Loucy (cell line): ENCODE results near the gene USP43.

Experiments
- H2AFZ ChIP-seq: fragments of 200-600 bp; sonication (generic); 2 replicates; pipeline ENCODE4 v1.6.0; 2016; ENCODE audit warnings: antibody characterized with exemption, mild to moderate bottlenecking, low read length, moderate library complexity
- H3F3A ChIP-seq: fragments of 200-600 bp; 2 replicates; pipeline ENCODE4 v1.6.0; 2016; ENCODE audit warnings: antibody characterized with exemption, low read depth, mild to moderate bottlenecking
- H3K27me3 ChIP-seq: fragments of 200-600 bp; sonication (generic); 2 replicates; pipeline ENCODE4 v1.6.1; 2014; ENCODE audit warnings: low read length, mild to moderate bottlenecking; ENCODE audit not compliant: insufficient read depth, poor library complexity, severe bottlenecking
- H3K36me3 ChIP-seq: fragments of 200-600 bp; sonication (generic); 2 replicates; pipeline ENCODE4 v1.6.1; 2016; ENCODE audit warnings: low read length; ENCODE audit not compliant: insufficient read depth
- H3K4me1 ChIP-seq: fragments of 200-600 bp; sonication (generic); 2 replicates; pipeline ENCODE4 v1.5.1; 2014; ENCODE audit warnings: low read length, mild to moderate bottlenecking; ENCODE audit not compliant: insufficient read depth, poor library complexity, severe bottlenecking
- H3K4me2 ChIP-seq: fragments of 200-600 bp; sonication (generic); 2 replicates; pipeline ENCODE4 v1.6.0; 2014; ENCODE audit warnings: antibody characterized with exemption, low read length, low read depth, mild to moderate bottlenecking; ENCODE audit not compliant: poor library complexity, severe bottlenecking
- H3K4me3 ChIP-seq: fragments of 200-600 bp; sonication (generic); 2 replicates; pipeline ENCODE4 v1.5.1; 2014; ENCODE audit warnings: low read length, mild to moderate bottlenecking, mixed read lengths; ENCODE audit not compliant: poor library complexity, severe bottlenecking
- H3K79me2 ChIP-seq: fragments of 200-600 bp; sonication (generic); 2 replicates; pipeline ENCODE4 v1.6.1; 2014; ENCODE audit warnings: low read length; ENCODE audit not compliant: insufficient read depth
- H3K9ac ChIP-seq: fragments of 200-600 bp; sonication (generic); 2 replicates; pipeline ENCODE4 v1.6.0; 2014; ENCODE audit warnings: mild to moderate bottlenecking, low read depth, low read length, moderate library complexity; ENCODE audit not compliant: poor library complexity, severe bottlenecking
- H3K9me2 ChIP-seq: fragments of 200-600 bp; sonication (generic); replicated peaks from 2 replicates; pipeline ENCODE4 v1.6.1; 2016; ENCODE audit warnings: low read depth, low read length, mixed read lengths
- H3K9me3 ChIP-seq: fragments of 200-600 bp; sonication (generic); 2 replicates; pipeline ENCODE4 v1.6.1; 2014; ENCODE audit warnings: mild to moderate bottlenecking, antibody characterized with exemption, low read length, low read depth; ENCODE audit not compliant: insufficient read depth
- H4K20me1 ChIP-seq: fragments of 200-600 bp; sonication (generic); 2 replicates; pipeline ENCODE4 v1.6.0; 2014; ENCODE audit warnings: antibody characterized with exemption, low read length, mild to moderate bottlenecking; ENCODE audit not compliant: insufficient read depth, poor library complexity, severe bottlenecking
- EZH2phosphoT487 ChIP-seq: fragments of 200-600 bp; IDR thresholded peaks from 2 replicates; pipeline ENCODE4 v1.6.1; 2018; ENCODE audit warnings: antibody characterized with exemption, mild to moderate bottlenecking, moderate library complexity, borderline replicate concordance
- TF ChIP-seq, protein P1 (sequence below): fragments of 200-600 bp; sonication (generic); conservative IDR thresholded peaks from 2 replicates; pipeline ENCODE4 v1.5.1; 2014; ENCODE audit warnings: mild to moderate bottlenecking, antibody characterized with exemption, low read length

USP43 gene

DNA sequence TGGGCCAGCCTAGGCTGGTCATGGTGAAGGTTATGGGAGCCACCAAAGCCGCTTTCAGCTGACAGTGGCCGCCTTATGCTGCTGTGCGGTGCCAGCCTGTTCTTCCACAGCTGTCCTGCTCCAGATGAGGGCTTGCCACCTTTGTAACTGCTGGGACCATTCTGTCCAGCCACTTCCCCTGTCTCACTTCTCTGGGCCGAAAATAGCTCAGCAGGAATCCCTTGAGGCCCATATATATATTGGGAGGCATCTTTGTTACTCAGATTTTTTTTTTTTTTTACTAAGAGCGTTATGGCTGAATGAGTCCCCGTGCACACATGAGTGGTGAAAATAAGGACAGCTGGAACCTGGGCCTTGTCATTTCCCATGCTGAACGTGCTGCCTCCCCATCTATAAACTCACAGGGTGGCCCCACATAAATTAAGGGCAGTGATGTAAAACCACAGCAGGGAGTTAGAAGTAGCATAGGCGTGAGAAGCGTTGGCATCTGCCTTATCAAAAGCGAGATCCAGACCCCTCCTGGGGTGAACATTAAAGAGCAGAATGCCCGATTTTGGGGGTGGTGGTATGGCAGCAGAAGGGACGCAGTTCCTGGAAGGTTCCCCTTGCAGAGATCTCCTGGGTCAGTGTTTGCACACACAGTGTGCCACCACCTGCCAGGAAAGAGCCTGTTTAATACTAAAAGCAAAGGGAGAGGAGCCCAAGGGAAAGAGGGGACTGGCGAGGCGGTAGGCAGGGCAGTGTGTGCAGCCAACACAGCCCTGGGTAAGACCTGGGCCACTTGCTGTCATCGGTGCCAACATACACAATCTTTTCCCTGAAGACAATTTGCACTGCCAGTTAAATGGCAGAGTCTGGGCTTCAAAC lies 57.8 kb downstream of the USP43 start:
- Histone ChIP-seq H3K27me3 (no peaks in the 10 kb centered on the region), H3K9ac (no peak overlapping the region)

DNA sequence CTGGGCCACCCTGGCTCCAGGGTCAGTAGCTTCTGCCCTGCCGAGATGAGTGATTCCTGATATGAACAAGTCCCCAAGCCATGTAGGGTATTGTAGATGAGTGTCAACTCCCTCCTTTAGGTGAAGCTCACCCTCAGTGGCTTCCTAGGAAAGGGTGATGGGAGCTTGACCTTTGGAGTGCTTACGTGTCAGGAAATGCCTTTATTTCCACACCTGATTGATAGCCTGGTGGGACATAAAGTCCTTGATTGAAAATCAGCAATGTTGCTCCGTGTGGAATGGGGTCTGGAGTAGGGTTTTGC lies 58.4 kb downstream of the USP43 start:
- no peak overlapping the region for H3K4me2 ChIP-seq
- TF ChIP-seq, protein P1, sequence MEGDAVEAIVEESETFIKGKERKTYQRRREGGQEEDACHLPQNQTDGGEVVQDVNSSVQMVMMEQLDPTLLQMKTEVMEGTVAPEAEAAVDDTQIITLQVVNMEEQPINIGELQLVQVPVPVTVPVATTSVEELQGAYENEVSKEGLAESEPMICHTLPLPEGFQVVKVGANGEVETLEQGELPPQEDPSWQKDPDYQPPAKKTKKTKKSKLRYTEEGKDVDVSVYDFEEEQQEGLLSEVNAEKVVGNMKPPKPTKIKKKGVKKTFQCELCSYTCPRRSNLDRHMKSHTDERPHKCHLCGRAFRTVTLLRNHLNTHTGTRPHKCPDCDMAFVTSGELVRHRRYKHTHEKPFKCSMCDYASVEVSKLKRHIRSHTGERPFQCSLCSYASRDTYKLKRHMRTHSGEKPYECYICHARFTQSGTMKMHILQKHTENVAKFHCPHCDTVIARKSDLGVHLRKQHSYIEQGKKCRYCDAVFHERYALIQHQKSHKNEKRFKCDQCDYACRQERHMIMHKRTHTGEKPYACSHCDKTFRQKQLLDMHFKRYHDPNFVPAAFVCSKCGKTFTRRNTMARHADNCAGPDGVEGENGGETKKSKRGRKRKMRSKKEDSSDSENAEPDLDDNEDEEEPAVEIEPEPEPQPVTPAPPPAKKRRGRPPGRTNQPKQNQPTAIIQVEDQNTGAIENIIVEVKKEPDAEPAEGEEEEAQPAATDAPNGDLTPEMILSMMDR, result no peak
- TF ChIP-seq EZH2phosphoT487, result no peak
- H3K9me2 ChIP-seq, result no peaks in the 10 kb centered on the region
- H2AFZ ChIP-seq, result no peak overlapping the region
- H3K9ac ChIP-seq, result no peak overlapping the region
- H3K79me2 ChIP-seq, result no peaks in the 10 kb centered on the region
- no peaks in the 10 kb centered on the region for H3K4me1 ChIP-seq
- no peaks in the 10 kb centered on the region for H3F3A ChIP-seq
- no peaks in the 10 kb centered on the region for H4K20me1 ChIP-seq
- H3K27me3 ChIP-seq, result no peaks in the 10 kb centered on the region
- H3K9me3 ChIP-seq, result no peaks in the 10 kb centered on the region
- no peaks in the 10 kb centered on the region; the same call in 1 of the 2 replicates for H3K36me3 ChIP-seq
- H3K4me3 ChIP-seq, result no peak overlapping the region

More for the DNA sequence above, 57.8 kb downstream of the USP43 start:
- no peaks in the 10 kb centered on the region for H3K9me2 ChIP-seq
- H3K4me1 ChIP-seq, result no peaks in the 10 kb centered on the region
- no peaks in the 10 kb centered on the region for H3K79me2 ChIP-seq
- H3F3A ChIP-seq, result no peaks in the 10 kb centered on the region
- H3K4me2 ChIP-seq, result no peak overlapping the region
- H2AFZ ChIP-seq, result no peak overlapping the region
- no peak for TF ChIP-seq EZH2phosphoT487
- TF ChIP-seq, protein P1, result no peak
- no peak overlapping the region for H3K4me3 ChIP-seq
- no peaks in the 10 kb centered on the region for H3K9me3 ChIP-seq
- H3K36me3 ChIP-seq, result no peaks in the 10 kb centered on the region; the same call in 1 of the 2 replicates
- no peaks in the 10 kb centered on the region for H4K20me1 ChIP-seq

DNA sequence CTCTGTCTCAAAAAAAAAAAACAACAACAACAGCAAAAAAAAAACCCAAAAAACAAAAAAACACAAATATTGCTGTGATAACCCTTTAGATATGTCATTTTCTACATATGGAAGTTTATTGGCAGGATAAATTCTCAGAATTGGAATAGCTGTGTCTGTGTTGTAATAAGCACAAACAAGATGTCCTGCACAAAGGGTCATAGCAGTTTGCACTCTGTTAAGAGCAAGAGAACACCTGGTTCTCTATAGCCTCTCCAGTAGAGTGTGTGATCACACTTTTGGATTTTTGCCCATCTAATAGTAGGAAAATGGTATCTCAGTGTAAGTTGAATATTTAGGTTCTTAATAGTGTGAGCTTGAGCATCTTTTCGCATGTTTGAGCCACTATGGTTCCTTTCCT lies 60.4 kb downstream of the USP43 start:
- H3K4me1 ChIP-seq, result no peaks in the 10 kb centered on the region
- H3K27me3 ChIP-seq, result no peaks in the 10 kb centered on the region
- H3K36me3 ChIP-seq, result no peaks in the 10 kb centered on the region; the same call in 1 of the 2 replicates
- no peak overlapping the region for H2AFZ ChIP-seq
- H3K9me3 ChIP-seq, result no peaks in the 10 kb centered on the region
- no peak overlapping the region for H3K9ac ChIP-seq
- no peaks in the 10 kb centered on the region for H4K20me1 ChIP-seq
- TF ChIP-seq, protein P1, result no peak
- TF ChIP-seq EZH2phosphoT487, result no peak
- no peak overlapping the region for H3K4me2 ChIP-seq
- H3F3A ChIP-seq, result no peaks in the 10 kb centered on the region
- H3K9me2 ChIP-seq, result no peaks in the 10 kb centered on the region
- no peak overlapping the region for H3K4me3 ChIP-seq
- H3K79me2 ChIP-seq, result no peaks in the 10 kb centered on the region
